Right forelimb (tissue), 1 donor: ENCODE results near the gene SSX4.
"Not testable (repeated sequence)": the region's sequence is repeated elsewhere in the genome, so short reads cannot be mapped to it uniquely, and the experiment has no call there.

Experiments
- DNase-seq: peaks from one replicate; pipeline ENCODE4 v3.0.0-alpha.2; 2018

Gene SSX4

DNA sequence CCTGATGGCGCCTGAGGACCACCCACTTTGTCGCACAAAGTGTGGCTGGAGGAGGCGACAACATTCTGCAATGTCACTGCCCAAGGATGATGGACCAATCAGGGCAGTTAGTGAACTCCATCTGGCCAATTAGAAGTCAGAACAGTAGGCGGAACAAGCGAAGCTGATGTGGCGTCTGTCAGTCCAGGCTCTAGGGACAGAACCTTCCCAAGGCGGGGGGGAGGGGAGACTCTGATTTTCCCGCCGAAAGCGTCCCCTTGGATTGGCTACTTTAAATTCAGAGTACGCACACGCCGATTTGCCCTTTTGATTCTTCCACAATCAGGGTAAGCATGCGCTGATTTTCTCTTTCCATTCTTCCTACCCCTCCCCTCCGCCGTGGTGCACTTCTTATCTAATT, at the start of gene SSX4:
Gene SSX4 (plus strand): TSS at position 301 of the 400 bp plus-strand sequence. CDS start 515 bp downstream, outside the sequence.
- not testable (repeated sequence) for DNase-seq

DNA sequence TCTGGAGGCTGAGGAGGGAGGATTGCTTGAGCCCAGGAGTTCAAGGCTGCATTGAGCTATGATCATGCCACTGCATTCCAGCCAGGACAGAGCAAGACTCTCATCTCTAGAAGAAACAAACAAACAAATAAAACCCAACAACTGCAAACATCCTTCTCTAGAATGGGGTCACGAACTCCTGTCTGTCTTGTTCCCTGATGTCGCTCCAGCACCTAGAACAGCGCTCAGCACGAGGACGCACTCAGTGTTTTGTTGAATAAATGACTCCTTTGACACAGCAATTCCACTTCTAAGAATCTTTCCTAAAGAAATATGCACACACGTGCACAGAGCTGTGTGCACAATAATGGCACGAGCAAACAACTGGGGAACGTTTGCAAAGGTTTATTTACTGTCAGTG, 37.3 kb upstream of the SSX4 start:
- DNase-seq = not testable (repeated sequence)

DNA sequence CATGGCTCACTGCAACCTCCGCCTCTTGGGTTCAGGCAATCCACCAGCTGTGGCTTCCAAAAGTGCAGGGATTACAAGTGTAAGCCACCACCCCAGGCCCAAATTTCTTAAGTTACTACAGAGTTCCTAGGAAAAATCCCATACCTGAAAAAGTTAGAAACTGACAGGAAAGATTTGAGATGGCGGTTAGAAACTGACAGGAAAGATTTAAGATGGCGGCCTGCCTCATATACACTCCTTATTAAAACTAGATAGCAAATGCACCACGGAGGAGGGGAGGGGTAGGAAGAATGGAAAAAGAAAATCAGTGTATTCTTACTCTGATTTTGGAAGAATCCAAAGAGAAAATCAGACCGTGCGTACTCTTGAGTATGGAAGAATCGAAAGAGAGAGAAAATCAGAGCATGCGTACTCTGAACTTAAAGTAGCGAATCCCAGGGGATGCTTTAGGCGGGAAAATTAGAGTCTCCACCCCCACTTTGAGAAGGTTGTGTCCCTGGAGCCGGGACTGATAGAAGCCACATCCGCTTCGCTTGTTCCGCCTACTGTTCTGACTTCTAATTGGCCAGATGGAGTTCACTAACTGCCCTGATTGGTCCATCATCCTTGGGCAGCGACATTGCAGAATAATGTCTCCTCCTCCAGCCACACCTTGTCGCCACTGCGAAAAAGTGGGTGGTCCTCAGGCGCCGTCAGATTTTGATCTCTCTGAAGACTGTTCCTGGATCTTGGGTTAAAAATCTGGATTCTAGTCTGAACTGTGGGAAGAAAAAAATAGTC, 26.8 kb upstream of the SSX4 start, which contains the start of gene SSX3:
Gene SSX3 (minus strand): TSS at position 389 of the 780 bp plus-strand sequence. CDS start 1,454 bp downstream, outside the sequence.
- DNase-seq = not testable (repeated sequence)

- DNase-seq = no peak
Measured at GRCh38 chrX:48357681-48358080, 25.7 kb upstream of the SSX4 start.

DNA sequence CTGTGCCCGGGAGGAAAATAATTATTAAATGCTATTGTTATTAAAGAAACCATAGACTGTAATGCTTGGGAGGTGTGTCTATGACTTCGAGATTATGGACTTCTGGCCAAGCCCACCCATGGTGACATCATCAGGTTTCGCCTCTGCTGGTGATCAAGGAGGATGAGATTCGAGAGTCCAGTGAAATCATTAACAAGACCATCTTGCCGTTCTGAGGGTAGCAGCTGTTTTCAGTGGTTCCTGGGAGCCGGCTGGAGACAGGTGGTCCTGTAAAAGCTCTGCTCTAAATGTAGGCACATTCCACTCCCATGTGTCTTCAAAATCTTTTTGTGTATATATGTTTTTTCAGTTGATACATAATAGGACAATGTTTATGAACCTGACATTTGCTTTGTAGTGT, 24.1 kb upstream of the SSX4 start:
- DNase-seq = not testable (repeated sequence)

GRCh38 chrX:48367717-48368408, 15.5 kb upstream of the SSX4 start:
- not testable (repeated sequence) for DNase-seq

- not testable (repeated sequence) for DNase-seq
Measured at GRCh38 chrX:48370408-48370807, 12.9 kb upstream of the SSX4 start.

- DNase-seq = not testable (repeated sequence)
Measured at GRCh38 chrX:48396931-48397330, 13.6 kb downstream of the SSX4 start.

DNA sequence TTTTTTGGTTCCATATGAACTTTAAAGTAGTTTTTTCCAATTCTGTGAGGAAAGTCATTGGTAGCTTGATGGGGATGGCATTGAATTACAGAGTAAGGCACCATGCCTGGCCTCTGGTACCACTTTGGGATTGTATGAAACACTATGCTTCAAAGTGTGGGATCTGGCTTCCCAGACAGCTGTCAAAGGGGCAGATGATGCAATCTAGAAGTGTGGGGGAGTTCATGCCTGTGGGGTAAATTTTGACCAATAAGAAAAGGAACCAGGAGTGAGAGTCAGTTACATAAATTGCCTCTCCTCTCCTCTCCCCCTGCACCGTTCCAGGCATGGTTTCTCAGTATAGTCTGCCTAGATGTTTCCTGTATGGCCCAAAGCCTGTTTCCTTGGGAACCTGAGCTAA, 14.5 kb downstream of the SSX4 start:
- not testable (repeated sequence) for DNase-seq

DNA sequence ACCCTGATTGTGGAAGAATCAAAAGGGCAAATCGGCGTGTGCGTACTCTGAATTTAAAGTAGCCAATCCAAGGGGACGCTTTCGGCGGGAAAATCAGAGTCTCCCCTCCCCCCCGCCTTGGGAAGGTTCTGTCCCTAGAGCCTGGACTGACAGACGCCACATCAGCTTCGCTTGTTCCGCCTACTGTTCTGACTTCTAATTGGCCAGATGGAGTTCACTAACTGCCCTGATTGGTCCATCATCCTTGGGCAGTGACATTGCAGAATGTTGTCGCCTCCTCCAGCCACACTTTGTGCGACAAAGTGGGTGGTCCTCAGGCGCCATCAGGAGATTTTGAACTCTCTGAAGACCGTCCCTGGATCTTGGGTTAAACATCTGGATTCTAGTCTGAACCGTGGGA, 28.5 kb downstream of the SSX4 start, which contains the start of gene SSX4B:
Gene SSX4B (minus strand): TSS at position 101 of the 400 bp plus-strand sequence. CDS start 588 bp downstream, outside the sequence.
- DNase-seq = not testable (repeated sequence)

- not testable (repeated sequence) for DNase-seq
Measured at GRCh38 chrX:48427027-48427716, 43.8 kb downstream of the SSX4 start.

- DNase-seq = not testable (repeated sequence)
Measured at GRCh38 chrX:48429606-48430005, 46.3 kb downstream of the SSX4 start.

DNA sequence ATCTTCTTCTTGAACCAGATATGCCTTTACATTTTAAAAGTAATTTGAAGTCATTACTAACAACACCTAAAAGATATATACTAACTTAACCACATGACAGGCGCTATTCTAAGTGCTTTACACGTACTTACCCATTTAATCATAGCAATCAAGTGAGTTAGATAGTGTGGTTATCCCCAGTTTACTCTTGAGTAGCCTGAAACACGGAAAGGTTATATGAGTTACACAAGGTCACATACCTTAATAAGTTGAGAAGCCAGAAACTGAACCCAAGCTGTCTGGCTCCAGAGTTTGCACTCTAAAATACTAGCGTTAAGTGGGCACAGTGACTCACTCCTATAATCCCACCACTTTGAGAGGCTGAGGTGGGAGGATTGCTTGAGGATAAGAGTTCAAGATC, 46.8 kb downstream of the SSX4 start:
- not testable (repeated sequence) for DNase-seq

DNA sequence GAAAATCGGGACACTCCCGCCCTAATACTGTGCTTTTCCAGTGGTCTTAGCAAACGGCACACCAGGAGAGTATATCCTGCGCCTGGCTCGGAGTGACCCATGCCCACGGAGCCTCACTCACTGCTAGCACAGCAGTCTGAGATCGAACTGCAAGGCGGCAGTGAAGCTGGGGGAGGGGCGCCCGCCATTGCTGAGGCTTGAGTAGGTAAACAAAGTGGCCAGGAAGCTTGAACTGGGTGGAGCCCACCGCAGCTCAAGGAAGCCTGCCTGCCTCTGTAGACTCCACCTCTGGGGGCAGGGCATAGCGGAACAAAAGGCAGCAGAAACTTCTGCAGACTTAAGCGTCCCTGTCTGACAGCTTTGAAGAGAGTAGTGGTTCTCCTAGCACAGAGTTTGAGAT, 50.4 kb downstream of the SSX4 start:
- DNase-seq = not testable (repeated sequence)
